Caco-2 (cell line): Measurements from ENCODE around the gene CDK14. TPM values are rescaled to one million over a fixed set of nuclear protein-coding genes. Genes with fewer than 3 reads are reported as not detected.

Experiments used
- BruUV-seq: library from RNA; stranded (reverse); fragments of 400-500 nt; replicated peaks from 2 replicates; lab custom pipeline; 2021; lab: Mats Ljungman, UMichigan
- CTCF ChIA-PET: fragments of 300-600 bp; sonication (Branson Sonifier 250); formaldehyde crosslinking; loops from one replicate; lab custom pipeline; 2022; ENCODE audit warnings: antibody characterized with exemption; lab: Charles Lee
- POLR2A ChIA-PET: fragments of 300-600 bp; sonication (Branson Sonifier 250); formaldehyde crosslinking; loops from one replicate; lab custom pipeline; 2022; ENCODE audit warnings: antibody characterized with exemption; lab: Charles Lee
- DNase-seq, 2 experiments: peaks; one replicate each; pipeline versions ENCODE4 v3.0.0 to v3.0.0-alpha.2; 2020 to 2022
- H3K27me3 ChIP-seq: replicated peaks from 2 replicates; pipeline ENCODE4 v1.6.0; 2011; ENCODE audit warnings: low read length; ENCODE audit not compliant: control insufficient read depth, insufficient read depth
- H3K36me3 ChIP-seq: 2 replicates; pipeline ENCODE4 v1.5.1; 2011; ENCODE audit warnings: low read length; ENCODE audit not compliant: control insufficient read depth, insufficient read depth
- H3K4me1 ChIP-seq: fragments of 250-450 bp; sonication (Bioruptor Pico); 2 replicates; pipeline ENCODE4 v1.5.1; 2020; ENCODE audit warnings: mild to moderate bottlenecking
- H3K4me3 ChIP-seq: 2 replicates; pipeline ENCODE4 v1.5.1; 2011; ENCODE audit warnings: low read depth, mild to moderate bottlenecking, control low read depth, low read length
- H3K9me3 ChIP-seq: fragments of 250-450 bp; sonication (Bioruptor Pico); 2 replicates; pipeline ENCODE4 v1.5.1; 2020; ENCODE audit warnings: mild to moderate bottlenecking, moderate library complexity
- H3K27ac Mint-ChIP-seq: one replicate; pipeline ENCODE4 v1.8.0; 2022; ENCODE audit warnings: mixed read lengths; ENCODE audit not compliant: unreplicated experiment
- H3K27me3 Mint-ChIP-seq: one replicate; pipeline ENCODE4 v1.8.0; 2022; ENCODE audit warnings: mixed read lengths; ENCODE audit not compliant: insufficient read depth, unreplicated experiment
- H3K36me3 Mint-ChIP-seq: one replicate; pipeline ENCODE4 v1.8.0; 2022; ENCODE audit warnings: mild to moderate bottlenecking, mixed read lengths; ENCODE audit not compliant: insufficient read depth, unreplicated experiment
- H3K4me1 Mint-ChIP-seq: one replicate; pipeline ENCODE4 v1.8.0; 2022; ENCODE audit warnings: low read depth, mixed read lengths; ENCODE audit not compliant: unreplicated experiment
- H3K4me3 Mint-ChIP-seq: one replicate; pipeline ENCODE4 v1.8.0; 2022; ENCODE audit warnings: mild to moderate bottlenecking, moderate library complexity, mixed read lengths; ENCODE audit not compliant: unreplicated experiment
- H3K9me3 Mint-ChIP-seq: one replicate; pipeline ENCODE4 v1.8.0; 2022; ENCODE audit warnings: mixed read lengths; ENCODE audit not compliant: unreplicated experiment
- intact Hi-C: fragments of 100-400 bp; cut with micrococcal nuclease; formaldehyde crosslinking; loops from one replicate; pipeline ENCODE4 v1.10.0; 2022; ENCODE audit not compliant: unreplicated experiment
- total RNA-seq: library from RNA; stranded (reverse); gene quantifications from 2 replicates; pipeline ENCODE4 v1.2.3, GENCODE V29; 2022
- TF ChIP-seq, protein P1 (sequence below), 2 experiments: fragments of 200-600 bp in 1 of 2; IDR thresholded peaks; 1 replicate in 1 of 2; 2 replicates in 1 of 2; pipeline versions ENCODE4 v1.5.1 to v1.8.0; 2011 to 2022; ENCODE audit warnings: antibody characterized with exemption in 1 of 2, control low read depth in 1 of 2, inconsistent platforms in 1 of 2, low read depth in 1 of 2, low read length in 1 of 2, mild to moderate bottlenecking in 1 of 2, moderate library complexity in 1 of 2; ENCODE audit not compliant: insufficient read depth in 1 of 2, severe bottlenecking in 1 of 2, unreplicated experiment in 1 of 2

Gene CDK14
- total RNA-seq, 1 experiment from 2014 or later: 18.2 TPM

DNA sequence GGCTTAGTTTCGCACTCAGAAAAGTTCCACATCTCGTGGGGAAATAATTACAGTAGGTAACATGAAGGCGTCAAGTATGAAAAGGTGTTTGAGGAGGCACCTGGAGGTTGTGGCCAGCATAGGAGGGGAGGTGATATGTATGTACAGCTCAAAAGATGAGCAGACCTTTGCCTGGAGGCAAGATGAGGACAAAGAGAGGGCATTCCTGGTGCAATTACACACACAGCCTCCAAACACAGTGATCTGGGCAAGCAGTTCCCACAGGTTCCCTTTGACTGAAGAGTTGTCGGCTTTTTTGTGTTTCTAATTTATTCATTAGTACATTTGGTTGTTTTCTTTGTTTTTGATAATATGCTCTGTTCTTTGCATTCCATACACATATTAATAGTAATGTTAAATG is 46.9 kb downstream of the CDK14 start:
- Histone ChIP-seq H3K9me3 (0 out of 2 replicates have a peak, but pooled peaks cover 4% of the 10 kb centered on the region), H3K4me3 (no peak overlapping the region), H3K27me3 (no peaks in the 10 kb centered on the region), H3K36me3 (no peaks in the 10 kb centered on the region), H3K4me1 (no peaks in the 10 kb centered on the region)
- Mint-ChIP-seq H3K4me3 (no peak overlapping the region), H3K9me3 (peaks cover 18% of the 10 kb centered on the region), H3K4me1 (no peaks in the 10 kb centered on the region), H3K36me3 (no peaks in the 10 kb centered on the region), H3K27ac (no peak overlapping the region), H3K27me3 (no peaks in the 10 kb centered on the region)
- BruUV-seq: no TSS peak
- ChIA-PET POLR2A (no interaction called here), CTCF (no interaction called here)
- DNase-seq: no peak
- intact Hi-C loops: no loop called here
- TF ChIP-seq, protein P1, sequence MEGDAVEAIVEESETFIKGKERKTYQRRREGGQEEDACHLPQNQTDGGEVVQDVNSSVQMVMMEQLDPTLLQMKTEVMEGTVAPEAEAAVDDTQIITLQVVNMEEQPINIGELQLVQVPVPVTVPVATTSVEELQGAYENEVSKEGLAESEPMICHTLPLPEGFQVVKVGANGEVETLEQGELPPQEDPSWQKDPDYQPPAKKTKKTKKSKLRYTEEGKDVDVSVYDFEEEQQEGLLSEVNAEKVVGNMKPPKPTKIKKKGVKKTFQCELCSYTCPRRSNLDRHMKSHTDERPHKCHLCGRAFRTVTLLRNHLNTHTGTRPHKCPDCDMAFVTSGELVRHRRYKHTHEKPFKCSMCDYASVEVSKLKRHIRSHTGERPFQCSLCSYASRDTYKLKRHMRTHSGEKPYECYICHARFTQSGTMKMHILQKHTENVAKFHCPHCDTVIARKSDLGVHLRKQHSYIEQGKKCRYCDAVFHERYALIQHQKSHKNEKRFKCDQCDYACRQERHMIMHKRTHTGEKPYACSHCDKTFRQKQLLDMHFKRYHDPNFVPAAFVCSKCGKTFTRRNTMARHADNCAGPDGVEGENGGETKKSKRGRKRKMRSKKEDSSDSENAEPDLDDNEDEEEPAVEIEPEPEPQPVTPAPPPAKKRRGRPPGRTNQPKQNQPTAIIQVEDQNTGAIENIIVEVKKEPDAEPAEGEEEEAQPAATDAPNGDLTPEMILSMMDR (IDR thresholded peaks at IDR 0.05; ENCODE audit: insufficient read depth in 1 of 2, low read depth in 1 of 2, low read length in 1 of 2, severe bottlenecking in 1 of 2, unreplicated experiment in 1 of 2): no peak

DNA sequence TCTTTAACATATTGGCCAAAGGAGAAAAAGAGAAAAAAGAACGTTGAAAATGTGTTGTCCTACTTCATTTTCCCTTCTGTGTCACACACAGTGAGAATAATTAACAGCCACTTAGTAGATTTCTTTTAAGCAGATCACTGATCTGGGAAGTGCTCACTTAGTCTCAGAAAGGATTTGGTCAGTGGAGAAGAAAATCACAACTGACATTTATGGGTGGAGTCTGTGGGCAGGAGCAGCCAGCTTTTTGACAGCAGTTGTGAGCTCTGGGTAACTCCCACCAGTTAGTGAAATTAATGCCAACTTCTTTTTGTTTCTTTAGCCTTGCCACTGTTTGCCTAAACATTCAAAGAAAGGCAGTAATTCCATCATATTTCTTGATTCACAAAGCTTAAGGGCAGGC is 49.7 kb downstream of the CDK14 start:
- ChIA-PET CTCF (no interaction called here), POLR2A (no interaction called here)
- Mint-ChIP-seq H3K36me3 (no peaks in the 10 kb centered on the region), H3K27ac (no peak overlapping the region), H3K4me1 (no peaks in the 10 kb centered on the region), H3K27me3 (no peaks in the 10 kb centered on the region), H3K9me3 (peaks cover 18% of the 10 kb centered on the region), H3K4me3 (no peak overlapping the region)
- TF ChIP-seq, protein P1 (IDR thresholded peaks at IDR 0.05; ENCODE audit: insufficient read depth in 1 of 2, low read depth in 1 of 2, low read length in 1 of 2, severe bottlenecking in 1 of 2, unreplicated experiment in 1 of 2): no peak
- Histone ChIP-seq H3K9me3 (no peaks in the 10 kb centered on the region), H3K36me3 (no peaks in the 10 kb centered on the region), H3K4me3 (no peak overlapping the region), H3K4me1 (no peaks in the 10 kb centered on the region), H3K27me3 (no peaks in the 10 kb centered on the region)
- BruUV-seq: no TSS peak
- DNase-seq: no peak
- intact Hi-C loops: no loop called here

DNA sequence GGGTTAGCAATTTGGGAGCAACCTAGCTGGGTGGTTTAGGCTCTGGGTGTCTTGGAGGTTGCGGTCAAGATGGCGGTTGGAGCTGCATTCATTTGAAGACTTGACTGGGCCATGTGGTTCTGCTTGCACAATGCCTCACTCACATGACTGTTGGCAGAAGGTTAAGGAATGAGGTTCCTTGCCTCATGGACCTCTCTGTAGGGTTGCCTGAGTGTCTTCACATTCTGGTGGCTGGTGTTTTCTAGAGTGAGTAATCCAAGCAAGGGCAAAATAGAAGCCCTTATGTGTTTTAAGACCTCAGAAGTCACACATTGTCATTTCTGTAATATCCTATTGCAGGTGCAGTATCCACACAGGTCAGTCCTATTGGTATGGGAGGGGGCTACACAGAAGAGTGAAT is 52.0 kb downstream of the CDK14 start:
- no peak overlapping the region for H3K4me3 Mint-ChIP-seq
- no peak for DNase-seq
- peaks cover 1% of the 10 kb centered on the region for H3K36me3 Mint-ChIP-seq
- POLR2A ChIA-PET: no interaction called here
- no peaks in the 10 kb centered on the region for H3K27me3 Mint-ChIP-seq
- no peaks in the 10 kb centered on the region for H3K4me1 Mint-ChIP-seq
- Histone ChIP-seq H3K27me3 (no peaks in the 10 kb centered on the region), H3K4me1 (no peaks in the 10 kb centered on the region), H3K4me3 (no peak overlapping the region), H3K9me3 (no peaks in the 10 kb centered on the region; the same call in 1 of the 2 replicates), H3K36me3 (no peaks in the 10 kb centered on the region)
- TF ChIP-seq, protein P1 (IDR thresholded peaks at IDR 0.05; ENCODE audit: insufficient read depth in 1 of 2, low read depth in 1 of 2, low read length in 1 of 2, severe bottlenecking in 1 of 2, unreplicated experiment in 1 of 2): no peak
- intact Hi-C loops: no loop called here
- no peak overlapping the region for H3K27ac Mint-ChIP-seq
- no TSS peak for BruUV-seq
- H3K9me3 Mint-ChIP-seq: peaks cover 12% of the 10 kb centered on the region
- CTCF ChIA-PET: no interaction called here
